GM12864 (cell line): Measurements from ENCODE around the gene SERPINA9.

Experiments used
- DNase-seq: peaks from one replicate; pipeline ENCODE4 v3.0.0-alpha.2; 2011; ENCODE audit warnings: low read depth
- H3K4me3 ChIP-seq: 2 replicates; pipeline ENCODE4 v1.5.1; 2011; ENCODE audit warnings: mild to moderate bottlenecking, low read depth, low read length, control low read depth
- TF ChIP-seq, protein P1 (sequence below): IDR thresholded peaks from 2 replicates; pipeline ENCODE4 v1.5.1; 2011; ENCODE audit warnings: low read depth, mild to moderate bottlenecking, moderate library complexity, low read length, control low read depth, inconsistent platforms; ENCODE audit errors: missing control alignments

The SERPINA9 gene

DNA sequence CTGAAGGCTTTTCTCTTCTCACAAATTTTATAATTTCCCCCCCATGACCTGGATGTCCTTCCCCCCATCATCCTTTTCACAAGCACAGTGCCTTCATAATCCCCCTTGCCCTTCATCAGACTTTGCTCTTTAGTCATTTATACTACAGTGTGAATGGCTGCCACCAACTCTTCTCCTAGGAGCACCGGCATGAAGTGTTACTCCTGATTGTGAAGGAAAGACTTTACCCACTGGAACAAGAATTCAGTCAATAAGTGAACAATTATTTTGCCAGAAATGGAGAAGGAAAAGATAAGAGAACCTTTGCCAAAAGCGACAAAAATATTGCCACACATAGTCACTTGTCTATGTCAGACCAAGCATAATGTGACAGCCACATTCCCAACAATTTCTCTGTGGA lies 5.0 kb downstream of the SERPINA9 start:
- DNase-seq = no peak
- TF ChIP-seq, protein P1, sequence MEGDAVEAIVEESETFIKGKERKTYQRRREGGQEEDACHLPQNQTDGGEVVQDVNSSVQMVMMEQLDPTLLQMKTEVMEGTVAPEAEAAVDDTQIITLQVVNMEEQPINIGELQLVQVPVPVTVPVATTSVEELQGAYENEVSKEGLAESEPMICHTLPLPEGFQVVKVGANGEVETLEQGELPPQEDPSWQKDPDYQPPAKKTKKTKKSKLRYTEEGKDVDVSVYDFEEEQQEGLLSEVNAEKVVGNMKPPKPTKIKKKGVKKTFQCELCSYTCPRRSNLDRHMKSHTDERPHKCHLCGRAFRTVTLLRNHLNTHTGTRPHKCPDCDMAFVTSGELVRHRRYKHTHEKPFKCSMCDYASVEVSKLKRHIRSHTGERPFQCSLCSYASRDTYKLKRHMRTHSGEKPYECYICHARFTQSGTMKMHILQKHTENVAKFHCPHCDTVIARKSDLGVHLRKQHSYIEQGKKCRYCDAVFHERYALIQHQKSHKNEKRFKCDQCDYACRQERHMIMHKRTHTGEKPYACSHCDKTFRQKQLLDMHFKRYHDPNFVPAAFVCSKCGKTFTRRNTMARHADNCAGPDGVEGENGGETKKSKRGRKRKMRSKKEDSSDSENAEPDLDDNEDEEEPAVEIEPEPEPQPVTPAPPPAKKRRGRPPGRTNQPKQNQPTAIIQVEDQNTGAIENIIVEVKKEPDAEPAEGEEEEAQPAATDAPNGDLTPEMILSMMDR = no peak
- H3K4me3 ChIP-seq = no peak overlapping the region

- no peak overlapping the region for H3K4me3 ChIP-seq
- TF ChIP-seq, protein P1 = no peak
- no peak for DNase-seq
Measured at GRCh38 chr14:94470311-94470710, 5.7 kb downstream of the SERPINA9 start.

- TF ChIP-seq, protein P1 = no peak
- DNase-seq = no peak
- H3K4me3 ChIP-seq = no peak overlapping the region
Measured at GRCh38 chr14:94469261-94469660, 6.7 kb downstream of the SERPINA9 start.

- no peak for DNase-seq
- TF ChIP-seq, protein P1 = no peak
- H3K4me3 ChIP-seq = no peak overlapping the region
Measured at GRCh38 chr14:94467728-94468520, 8.1 kb downstream of the SERPINA9 start.

GRCh38 chr14:94466706-94467370 lies 9.2 kb downstream of the SERPINA9 start:
- no peak overlapping the region for H3K4me3 ChIP-seq
- TF ChIP-seq, protein P1 = no peak
- DNase-seq = no peak

DNA sequence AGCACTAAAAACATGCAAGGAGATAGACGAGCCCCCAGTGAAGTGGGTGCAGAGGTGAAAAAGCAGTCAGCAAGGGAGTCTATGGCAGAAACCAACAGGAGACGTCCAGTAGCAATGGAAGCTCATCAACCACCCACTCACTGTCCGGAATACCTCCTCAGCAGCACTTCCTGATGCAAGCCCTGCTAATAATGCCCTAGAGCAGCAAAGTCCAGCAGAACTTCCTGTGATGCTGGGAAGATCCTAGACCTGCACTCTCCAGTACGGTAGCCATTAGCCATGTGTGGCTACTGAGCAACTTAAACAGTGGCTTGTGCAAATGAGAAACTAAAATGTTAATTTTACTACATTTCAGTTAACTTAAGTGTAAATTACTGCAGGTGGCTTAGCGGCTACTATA lies 11.0 kb downstream of the SERPINA9 start:
- TF ChIP-seq, protein P1 = no peak
- H3K4me3 ChIP-seq = no peak overlapping the region
- no peak for DNase-seq
